Loucy (cell line): ENCODE results near the gene CGB1.

Experiments
- H2AFZ ChIP-seq: fragments of 200-600 bp; sonication (generic); 2 replicates; pipeline ENCODE4 v1.6.0; 2016; ENCODE audit warnings: antibody characterized with exemption, mild to moderate bottlenecking, low read length, moderate library complexity
- H3F3A ChIP-seq: fragments of 200-600 bp; 2 replicates; pipeline ENCODE4 v1.6.0; 2016; ENCODE audit warnings: antibody characterized with exemption, low read depth, mild to moderate bottlenecking
- H3K27me3 ChIP-seq: fragments of 200-600 bp; sonication (generic); 2 replicates; pipeline ENCODE4 v1.6.1; 2014; ENCODE audit warnings: low read length, mild to moderate bottlenecking; ENCODE audit not compliant: insufficient read depth, poor library complexity, severe bottlenecking
- H3K36me3 ChIP-seq: fragments of 200-600 bp; sonication (generic); 2 replicates; pipeline ENCODE4 v1.6.1; 2016; ENCODE audit warnings: low read length; ENCODE audit not compliant: insufficient read depth
- H3K4me1 ChIP-seq: fragments of 200-600 bp; sonication (generic); 2 replicates; pipeline ENCODE4 v1.5.1; 2014; ENCODE audit warnings: low read length, mild to moderate bottlenecking; ENCODE audit not compliant: insufficient read depth, poor library complexity, severe bottlenecking
- H3K4me2 ChIP-seq: fragments of 200-600 bp; sonication (generic); 2 replicates; pipeline ENCODE4 v1.6.0; 2014; ENCODE audit warnings: antibody characterized with exemption, low read length, low read depth, mild to moderate bottlenecking; ENCODE audit not compliant: poor library complexity, severe bottlenecking
- H3K4me3 ChIP-seq: fragments of 200-600 bp; sonication (generic); 2 replicates; pipeline ENCODE4 v1.5.1; 2014; ENCODE audit warnings: low read length, mild to moderate bottlenecking, mixed read lengths; ENCODE audit not compliant: poor library complexity, severe bottlenecking
- H3K79me2 ChIP-seq: fragments of 200-600 bp; sonication (generic); 2 replicates; pipeline ENCODE4 v1.6.1; 2014; ENCODE audit warnings: low read length; ENCODE audit not compliant: insufficient read depth
- H3K9ac ChIP-seq: fragments of 200-600 bp; sonication (generic); 2 replicates; pipeline ENCODE4 v1.6.0; 2014; ENCODE audit warnings: mild to moderate bottlenecking, low read depth, low read length, moderate library complexity; ENCODE audit not compliant: poor library complexity, severe bottlenecking
- H3K9me2 ChIP-seq: fragments of 200-600 bp; sonication (generic); replicated peaks from 2 replicates; pipeline ENCODE4 v1.6.1; 2016; ENCODE audit warnings: low read depth, low read length, mixed read lengths
- H3K9me3 ChIP-seq: fragments of 200-600 bp; sonication (generic); 2 replicates; pipeline ENCODE4 v1.6.1; 2014; ENCODE audit warnings: mild to moderate bottlenecking, antibody characterized with exemption, low read length, low read depth; ENCODE audit not compliant: insufficient read depth
- H4K20me1 ChIP-seq: fragments of 200-600 bp; sonication (generic); 2 replicates; pipeline ENCODE4 v1.6.0; 2014; ENCODE audit warnings: antibody characterized with exemption, low read length, mild to moderate bottlenecking; ENCODE audit not compliant: insufficient read depth, poor library complexity, severe bottlenecking
- EZH2phosphoT487 ChIP-seq: fragments of 200-600 bp; IDR thresholded peaks from 2 replicates; pipeline ENCODE4 v1.6.1; 2018; ENCODE audit warnings: antibody characterized with exemption, mild to moderate bottlenecking, moderate library complexity, borderline replicate concordance
- TF ChIP-seq, protein P1 (sequence below): fragments of 200-600 bp; sonication (generic); conservative IDR thresholded peaks from 2 replicates; pipeline ENCODE4 v1.5.1; 2014; ENCODE audit warnings: mild to moderate bottlenecking, antibody characterized with exemption, low read length

The CGB1 gene

DNA sequence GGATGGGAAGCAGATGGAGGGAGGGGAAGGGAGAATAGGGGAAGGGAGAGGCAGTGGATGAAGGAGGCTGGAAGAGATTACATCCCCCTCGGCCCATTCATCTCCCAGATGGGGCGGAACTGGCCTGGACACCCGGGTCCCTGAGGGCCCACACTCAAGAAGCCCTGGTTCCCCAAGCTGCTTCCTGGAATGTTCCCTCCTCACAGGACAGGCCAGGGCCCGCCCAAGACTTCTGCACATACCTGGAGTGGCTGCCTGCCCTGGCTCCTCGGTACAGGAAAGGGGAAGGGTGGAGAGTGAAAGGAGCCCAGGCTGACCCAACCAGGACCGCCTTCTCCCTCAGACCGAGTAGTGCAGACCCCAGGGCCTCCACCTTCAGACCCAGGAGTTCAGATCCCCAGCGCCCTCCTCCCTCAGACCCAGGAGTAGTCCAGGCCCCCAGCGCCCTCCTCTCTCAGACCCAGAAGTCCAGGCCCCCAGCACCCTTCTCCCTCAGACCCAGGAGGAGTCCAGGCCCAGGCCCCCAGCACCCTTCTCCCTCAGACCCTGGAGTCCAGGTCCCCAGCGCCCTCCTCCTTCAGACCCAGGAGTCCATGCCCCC is 27.4 kb upstream of the CGB1 start:
- TF ChIP-seq, protein P1, sequence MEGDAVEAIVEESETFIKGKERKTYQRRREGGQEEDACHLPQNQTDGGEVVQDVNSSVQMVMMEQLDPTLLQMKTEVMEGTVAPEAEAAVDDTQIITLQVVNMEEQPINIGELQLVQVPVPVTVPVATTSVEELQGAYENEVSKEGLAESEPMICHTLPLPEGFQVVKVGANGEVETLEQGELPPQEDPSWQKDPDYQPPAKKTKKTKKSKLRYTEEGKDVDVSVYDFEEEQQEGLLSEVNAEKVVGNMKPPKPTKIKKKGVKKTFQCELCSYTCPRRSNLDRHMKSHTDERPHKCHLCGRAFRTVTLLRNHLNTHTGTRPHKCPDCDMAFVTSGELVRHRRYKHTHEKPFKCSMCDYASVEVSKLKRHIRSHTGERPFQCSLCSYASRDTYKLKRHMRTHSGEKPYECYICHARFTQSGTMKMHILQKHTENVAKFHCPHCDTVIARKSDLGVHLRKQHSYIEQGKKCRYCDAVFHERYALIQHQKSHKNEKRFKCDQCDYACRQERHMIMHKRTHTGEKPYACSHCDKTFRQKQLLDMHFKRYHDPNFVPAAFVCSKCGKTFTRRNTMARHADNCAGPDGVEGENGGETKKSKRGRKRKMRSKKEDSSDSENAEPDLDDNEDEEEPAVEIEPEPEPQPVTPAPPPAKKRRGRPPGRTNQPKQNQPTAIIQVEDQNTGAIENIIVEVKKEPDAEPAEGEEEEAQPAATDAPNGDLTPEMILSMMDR, result no peak
- no peak for TF ChIP-seq EZH2phosphoT487
- no peaks in the 10 kb centered on the region for H3K27me3 ChIP-seq
- H3K9me3 ChIP-seq, result no peaks in the 10 kb centered on the region
- H3K4me3 ChIP-seq, result no peak overlapping the region
- no peak overlapping the region for H3K9ac ChIP-seq
- no peaks in the 10 kb centered on the region for H3K4me1 ChIP-seq
- no peaks in the 10 kb centered on the region for H3K79me2 ChIP-seq
- H3K36me3 ChIP-seq, result no peaks in the 10 kb centered on the region
- no peak overlapping the region for H2AFZ ChIP-seq
- no peaks in the 10 kb centered on the region for H3F3A ChIP-seq
- H3K9me2 ChIP-seq, result no peaks in the 10 kb centered on the region
- H3K4me2 ChIP-seq, result peak overlapping the region; percentile 16
- H4K20me1 ChIP-seq, result no peaks in the 10 kb centered on the region

DNA sequence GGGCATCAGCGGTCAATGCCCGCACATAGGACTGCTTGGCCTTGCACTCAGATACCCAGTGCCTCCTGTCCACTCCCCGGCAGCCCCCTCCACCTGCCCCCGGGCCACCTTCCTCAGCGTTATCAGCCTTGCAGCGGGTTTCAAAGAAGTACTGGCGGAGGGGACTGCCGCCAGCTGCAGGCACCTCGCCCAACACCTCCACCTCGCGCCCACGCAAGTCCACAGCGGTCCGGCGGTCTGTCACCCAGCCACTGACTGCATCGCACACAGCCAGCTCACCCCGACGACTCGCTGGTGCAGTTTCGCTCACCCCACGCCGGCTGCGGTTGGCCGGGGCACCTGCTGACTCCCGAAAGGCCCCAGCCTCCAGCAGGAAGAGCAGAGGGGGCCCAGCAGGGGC is 24.8 kb upstream of the CGB1 start:
- TF ChIP-seq EZH2phosphoT487, result no peak
- TF ChIP-seq, protein P1, result no peak
- H3K4me1 ChIP-seq, result no peaks in the 10 kb centered on the region
- no peaks in the 10 kb centered on the region for H3K27me3 ChIP-seq

DNA sequence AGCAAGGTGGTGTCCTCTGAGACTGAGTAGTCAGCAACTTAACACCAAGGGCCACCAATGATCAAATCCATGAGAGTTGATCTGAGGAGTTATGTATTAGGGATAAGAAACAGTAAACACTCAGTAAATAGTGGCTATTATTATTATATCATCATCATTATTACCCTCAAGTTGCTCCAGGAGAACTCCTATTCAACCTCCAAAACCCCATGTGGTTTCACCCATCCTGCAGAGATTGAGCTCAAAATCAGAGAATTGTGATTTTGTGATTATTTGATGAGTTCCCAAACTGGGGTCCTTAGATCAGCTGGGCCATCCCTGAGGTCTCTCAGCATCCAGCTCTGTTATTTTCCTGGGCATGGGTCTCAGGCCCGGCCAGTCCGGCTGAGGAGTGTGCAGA is 24.3 kb upstream of the CGB1 start:
- Histone ChIP-seq H3K4me1 (no peaks in the 10 kb centered on the region), H3K9ac (no peak overlapping the region), H3K4me2 (no peak overlapping the region), H2AFZ (no peak overlapping the region), H3K9me3 (no peaks in the 10 kb centered on the region), H3F3A (no peaks in the 10 kb centered on the region), H3K27me3 (no peaks in the 10 kb centered on the region), H3K9me2 (no peaks in the 10 kb centered on the region), H3K79me2 (no peaks in the 10 kb centered on the region), H4K20me1 (no peaks in the 10 kb centered on the region), H3K36me3 (no peaks in the 10 kb centered on the region), H3K4me3 (no peak overlapping the region)
- TF ChIP-seq EZH2phosphoT487, result no peak
- TF ChIP-seq, protein P1, result no peak

More for the DNA sequence above, 24.8 kb upstream of the CGB1 start:
- no peak overlapping the region for H3K9ac ChIP-seq
- no peak overlapping the region for H2AFZ ChIP-seq
- no peak overlapping the region for H3K4me2 ChIP-seq
- H3K9me2 ChIP-seq, result no peaks in the 10 kb centered on the region
- no peaks in the 10 kb centered on the region for H4K20me1 ChIP-seq
- H3K4me3 ChIP-seq, result no peak overlapping the region
- H3K36me3 ChIP-seq, result no peaks in the 10 kb centered on the region
- H3K79me2 ChIP-seq, result no peaks in the 10 kb centered on the region
- H3F3A ChIP-seq, result no peaks in the 10 kb centered on the region
- H3K9me3 ChIP-seq, result no peaks in the 10 kb centered on the region
